Measurements from ENCODE around the gene RNU6-1. TPM values are rescaled to one million over a fixed set of nuclear protein-coding genes. Genes with fewer than 3 reads are reported as not detected.

The RNU6-1 gene
- polyA plus RNA-seq, 1 experiment: not detected

DNA sequence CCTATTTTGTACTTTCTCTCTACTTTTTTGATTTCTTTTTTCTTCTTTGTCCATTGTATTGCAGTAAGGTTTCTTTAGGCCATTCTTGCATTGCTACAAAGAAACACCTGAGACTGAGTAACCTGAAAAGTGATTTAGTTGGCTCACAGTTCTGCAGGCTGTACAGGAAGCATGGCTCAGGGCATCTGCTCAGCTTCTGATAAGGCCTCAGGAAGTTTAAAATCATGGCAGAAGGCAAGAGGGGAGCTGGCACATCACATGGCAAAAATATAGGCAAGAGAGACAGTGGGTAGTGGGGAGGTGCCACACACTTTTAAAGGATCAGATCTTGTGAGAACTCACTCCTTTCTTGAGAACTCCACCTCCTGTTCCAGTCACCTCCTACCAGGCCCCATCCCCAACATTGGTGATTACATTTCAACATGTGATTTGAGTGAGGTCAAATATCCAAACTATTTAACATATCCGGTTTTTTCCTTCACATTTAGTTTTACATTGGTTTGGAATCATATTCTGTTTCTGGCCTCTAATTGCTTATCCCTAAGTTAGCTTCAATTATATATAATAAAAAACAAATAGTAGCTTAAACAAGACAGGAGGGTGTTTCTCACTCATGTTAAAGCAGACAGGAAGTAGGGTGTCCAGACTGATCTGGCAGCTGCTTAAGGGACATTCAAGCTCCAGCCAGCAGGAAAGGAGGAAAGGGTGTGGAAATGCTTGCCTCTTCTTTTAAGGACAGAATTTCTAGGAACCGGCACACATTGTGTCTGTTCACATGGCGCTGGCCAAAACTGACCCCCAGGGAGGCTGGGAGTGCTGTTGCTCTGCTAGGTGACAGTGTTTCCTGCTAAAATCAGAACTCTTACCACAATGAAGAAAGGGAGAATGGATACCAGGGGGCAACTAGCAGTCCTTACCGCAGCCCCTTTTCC is 43.4 kb downstream of the RNU6-1 start:
- CTCF ChIA-PET: no interaction called here
- no peak for DNase-seq (ENCODE audit: low read depth, low spot score)
- no peaks in the 10 kb centered on the region for H3K27me3 ChIP-seq (ENCODE audit: control insufficient read depth, insufficient read depth, low read length)
- peaks cover 3% of the 10 kb centered on the region; the same call in 1 of the 2 replicates for H3K9me3 ChIP-seq (ENCODE audit: control insufficient read depth, insufficient read depth, low read length)
- TF ChIP-seq, protein P1, sequence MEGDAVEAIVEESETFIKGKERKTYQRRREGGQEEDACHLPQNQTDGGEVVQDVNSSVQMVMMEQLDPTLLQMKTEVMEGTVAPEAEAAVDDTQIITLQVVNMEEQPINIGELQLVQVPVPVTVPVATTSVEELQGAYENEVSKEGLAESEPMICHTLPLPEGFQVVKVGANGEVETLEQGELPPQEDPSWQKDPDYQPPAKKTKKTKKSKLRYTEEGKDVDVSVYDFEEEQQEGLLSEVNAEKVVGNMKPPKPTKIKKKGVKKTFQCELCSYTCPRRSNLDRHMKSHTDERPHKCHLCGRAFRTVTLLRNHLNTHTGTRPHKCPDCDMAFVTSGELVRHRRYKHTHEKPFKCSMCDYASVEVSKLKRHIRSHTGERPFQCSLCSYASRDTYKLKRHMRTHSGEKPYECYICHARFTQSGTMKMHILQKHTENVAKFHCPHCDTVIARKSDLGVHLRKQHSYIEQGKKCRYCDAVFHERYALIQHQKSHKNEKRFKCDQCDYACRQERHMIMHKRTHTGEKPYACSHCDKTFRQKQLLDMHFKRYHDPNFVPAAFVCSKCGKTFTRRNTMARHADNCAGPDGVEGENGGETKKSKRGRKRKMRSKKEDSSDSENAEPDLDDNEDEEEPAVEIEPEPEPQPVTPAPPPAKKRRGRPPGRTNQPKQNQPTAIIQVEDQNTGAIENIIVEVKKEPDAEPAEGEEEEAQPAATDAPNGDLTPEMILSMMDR (IDR thresholded peaks at IDR 0.05; ENCODE audit: low read depth, low read length): no peak
- H3K27ac ChIP-seq (ENCODE audit: low read depth, low read length): no peak overlapping the region
- POLR2A ChIA-PET: no interaction called here
- no peak overlapping the region for H3K4me3 ChIP-seq (ENCODE audit: low read depth, low read length)

DNA sequence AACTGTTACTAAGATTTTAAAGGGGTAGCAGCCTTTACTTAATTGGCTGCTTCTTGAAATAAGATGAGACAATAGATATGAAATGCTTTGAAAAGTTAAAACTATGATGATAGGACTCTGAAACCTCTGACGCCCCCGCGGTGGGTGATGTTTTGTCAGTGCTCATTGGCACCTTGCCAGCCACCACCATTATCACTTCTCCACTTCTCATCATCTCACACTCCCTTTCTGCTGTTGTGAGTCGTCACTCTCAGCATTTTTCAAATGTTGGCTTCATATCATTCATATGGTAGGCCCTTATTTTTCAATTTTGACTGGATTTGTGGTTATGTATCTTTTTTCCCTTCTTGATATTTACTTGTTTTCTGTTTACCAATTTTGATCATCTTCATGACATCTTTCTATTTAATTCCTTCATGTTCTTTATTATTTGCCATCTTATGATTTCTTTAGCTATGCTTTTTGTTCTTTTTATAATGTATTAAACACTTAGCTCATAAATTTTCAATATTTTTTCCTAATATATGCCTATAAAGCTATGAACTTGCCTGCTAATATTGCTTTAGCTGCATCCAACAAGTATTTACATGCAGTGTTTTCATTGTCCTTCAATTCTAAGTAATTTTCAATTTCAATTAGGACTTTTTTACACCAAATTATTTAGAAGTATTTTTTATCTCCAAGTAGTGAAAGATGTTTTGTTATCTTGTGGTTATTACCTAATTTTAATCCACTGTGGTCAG is 44.8 kb downstream of the RNU6-1 start:
- no peak for DNase-seq (ENCODE audit: low read depth, low spot score)
- ChIA-PET CTCF (no interaction called here), POLR2A (no interaction called here)
- Histone ChIP-seq H3K4me3 (ENCODE audit: low read depth, low read length) (no peak overlapping the region), H3K27me3 (ENCODE audit: control insufficient read depth, insufficient read depth, low read length) (no peaks in the 10 kb centered on the region), H3K9me3 (ENCODE audit: control insufficient read depth, insufficient read depth, low read length) (peaks cover 3% of the 10 kb centered on the region; the same call in 1 of the 2 replicates), H3K27ac (ENCODE audit: low read depth, low read length) (no peak overlapping the region)
- TF ChIP-seq, protein P1 (IDR thresholded peaks at IDR 0.05; ENCODE audit: low read depth, low read length): no peak

DNA sequence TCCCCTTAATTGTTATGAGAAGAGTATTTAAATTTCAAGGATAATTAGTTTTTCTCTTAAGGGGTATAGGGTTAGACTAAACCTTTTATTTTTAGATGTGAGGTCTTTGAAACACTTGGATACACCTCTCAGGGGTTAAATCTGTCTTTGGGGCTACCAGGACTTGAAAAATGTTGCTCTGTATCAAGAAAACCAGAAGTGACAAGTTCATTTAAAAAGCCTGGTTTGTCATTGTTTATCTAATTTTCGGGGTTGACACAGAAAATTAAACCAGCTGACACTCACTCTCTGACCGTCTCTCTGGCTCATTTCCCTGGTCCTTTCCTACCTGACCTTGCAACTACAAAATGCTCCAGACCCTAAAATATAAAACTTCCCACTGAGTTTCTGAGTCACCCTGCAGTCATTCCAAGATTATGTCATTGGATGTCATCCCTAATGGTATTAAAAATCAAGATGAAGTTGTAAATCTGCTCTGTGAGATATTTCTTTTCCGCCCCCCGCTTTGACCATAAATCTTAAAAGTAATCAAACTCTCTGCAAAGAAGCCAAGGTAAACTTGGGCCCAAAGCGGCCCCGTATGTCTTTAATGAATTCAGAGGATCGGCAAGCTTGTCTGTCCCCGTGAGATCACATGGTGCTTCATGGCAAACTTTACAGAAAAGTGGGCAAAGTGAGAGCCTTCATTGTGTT is 47.4 kb downstream of the RNU6-1 start:
- CTCF ChIA-PET: no interaction called here

DNA sequence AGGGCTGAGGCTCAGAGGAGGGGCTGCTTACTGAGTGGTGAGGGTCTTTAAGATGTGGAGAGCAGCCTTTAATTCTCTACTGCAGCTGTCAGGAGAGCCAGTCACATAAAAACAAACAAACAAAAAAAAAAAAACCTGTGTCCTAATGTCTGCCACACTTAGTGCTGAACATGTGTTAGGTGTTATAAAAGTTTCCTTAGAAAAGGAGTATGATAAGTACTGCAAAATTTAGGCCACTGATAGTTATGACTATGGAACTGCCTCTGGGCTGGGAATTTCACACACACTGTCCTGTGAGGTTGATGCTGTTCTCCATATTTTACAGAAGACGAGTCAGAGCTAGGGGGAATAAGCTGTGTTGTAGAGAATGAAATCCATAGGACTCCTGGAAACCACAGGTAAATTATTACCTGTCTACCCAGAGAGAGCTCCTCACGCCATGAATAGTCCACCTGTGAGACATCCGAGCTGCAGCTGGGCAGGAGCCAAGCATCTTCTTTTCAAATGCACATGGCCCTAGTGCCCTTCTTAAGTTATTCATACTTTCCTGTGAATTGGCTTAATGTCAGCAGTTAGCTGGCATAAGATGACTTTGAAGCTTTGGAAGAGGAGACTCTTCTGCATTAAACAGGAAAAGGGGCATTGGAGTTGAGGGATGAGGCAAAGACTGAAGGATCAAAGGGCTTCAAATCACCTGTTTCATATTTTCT is 49.1 kb downstream of the RNU6-1 start:
- CTCF ChIA-PET: interaction anchor here (1.0 kb wide), 1 partner anchor 90 kb away, joined by 3 read pairs; no protein-coding TSS in a partner anchor
- H3K27ac ChIP-seq (ENCODE audit: low read depth, low read length): no peak overlapping the region
- no peak for DNase-seq (ENCODE audit: low read depth, low spot score)
- peaks cover 3% of the 10 kb centered on the region; the same call in 1 of the 2 replicates for H3K9me3 ChIP-seq (ENCODE audit: control insufficient read depth, insufficient read depth, low read length)
- POLR2A ChIA-PET: no interaction called here
- no peak overlapping the region for H3K4me3 ChIP-seq (ENCODE audit: low read depth, low read length)
- no peaks in the 10 kb centered on the region for H3K27me3 ChIP-seq (ENCODE audit: control insufficient read depth, insufficient read depth, low read length)
- TF ChIP-seq, protein P1 (IDR thresholded peaks at IDR 0.05; ENCODE audit: low read depth, low read length): no peak

More for the DNA sequence above, 47.4 kb downstream of the RNU6-1 start:
- Histone ChIP-seq H3K27me3 (ENCODE audit: control insufficient read depth, insufficient read depth, low read length) (no peaks in the 10 kb centered on the region), H3K27ac (ENCODE audit: low read depth, low read length) (no peak overlapping the region), H3K4me3 (ENCODE audit: low read depth, low read length) (no peak overlapping the region), H3K9me3 (ENCODE audit: control insufficient read depth, insufficient read depth, low read length) (peaks cover 3% of the 10 kb centered on the region; the same call in 1 of the 2 replicates)
- POLR2A ChIA-PET: no interaction called here
- no peak for DNase-seq (ENCODE audit: low read depth, low spot score)
- TF ChIP-seq, protein P1 (IDR thresholded peaks at IDR 0.05; ENCODE audit: low read depth, low read length): no peak

Small RNA genes within 50 kb of the gene (small RNA-seq; reads per million reads assigned to genes)
- gene RNU6-1 (ENCODE audit: insufficient read length, low read depth): not detected

Other genes starting within 250 kb of the RNU6-1 start
- 0.02 TPM in 2 replicates for gene SKOR1, start 14.5 kb downstream of the RNU6-1 start, polyA plus RNA-seq (2011; rRNA removed)
- gene PIAS1, start 214.3 kb upstream of the RNU6-1 start, polyA plus RNA-seq (2011; rRNA removed): 33.7 and 38.9 TPM in 2 replicates

Data from AG04450 (cell line).